ENCODE data around the gene EEF1AKMT4.

EEF1AKMT4 gene

DNA sequence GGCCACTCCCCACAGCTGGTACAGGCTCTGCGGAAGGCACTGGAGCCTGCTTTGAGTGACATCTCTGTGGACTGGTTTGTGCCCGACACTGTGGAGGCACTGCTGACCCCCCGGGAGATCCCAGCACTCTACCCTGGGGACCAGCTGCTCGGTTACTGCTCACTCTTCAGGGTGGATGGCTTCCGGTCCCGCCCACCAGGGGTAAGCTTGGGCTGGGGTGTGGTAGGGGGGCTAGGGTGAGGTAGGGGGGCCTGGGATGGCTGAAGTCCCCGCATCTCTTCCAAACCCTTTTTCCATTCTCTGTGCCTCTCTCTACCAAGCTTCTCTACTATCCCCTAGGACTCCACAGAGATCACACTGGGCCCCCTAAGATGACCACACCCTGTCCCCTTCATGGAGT lies 12.3 kb upstream of the EEF1AKMT4 start:
- TF ChIP-seq, protein P1, sequence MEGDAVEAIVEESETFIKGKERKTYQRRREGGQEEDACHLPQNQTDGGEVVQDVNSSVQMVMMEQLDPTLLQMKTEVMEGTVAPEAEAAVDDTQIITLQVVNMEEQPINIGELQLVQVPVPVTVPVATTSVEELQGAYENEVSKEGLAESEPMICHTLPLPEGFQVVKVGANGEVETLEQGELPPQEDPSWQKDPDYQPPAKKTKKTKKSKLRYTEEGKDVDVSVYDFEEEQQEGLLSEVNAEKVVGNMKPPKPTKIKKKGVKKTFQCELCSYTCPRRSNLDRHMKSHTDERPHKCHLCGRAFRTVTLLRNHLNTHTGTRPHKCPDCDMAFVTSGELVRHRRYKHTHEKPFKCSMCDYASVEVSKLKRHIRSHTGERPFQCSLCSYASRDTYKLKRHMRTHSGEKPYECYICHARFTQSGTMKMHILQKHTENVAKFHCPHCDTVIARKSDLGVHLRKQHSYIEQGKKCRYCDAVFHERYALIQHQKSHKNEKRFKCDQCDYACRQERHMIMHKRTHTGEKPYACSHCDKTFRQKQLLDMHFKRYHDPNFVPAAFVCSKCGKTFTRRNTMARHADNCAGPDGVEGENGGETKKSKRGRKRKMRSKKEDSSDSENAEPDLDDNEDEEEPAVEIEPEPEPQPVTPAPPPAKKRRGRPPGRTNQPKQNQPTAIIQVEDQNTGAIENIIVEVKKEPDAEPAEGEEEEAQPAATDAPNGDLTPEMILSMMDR (IDR thresholded peaks at IDR 0.05; ENCODE audit: low read depth, low read length): no peak
- H3K36me3 ChIP-seq: peaks cover 2% of the 10 kb centered on the region
- H3K27ac ChIP-seq: peak overlapping the region; percentile 59; the same call in 1 of the 2 replicates
- DNase-seq: no peak
- no peaks in the 10 kb centered on the region for H3K9me3 ChIP-seq (ENCODE audit: severe bottlenecking)
- no peak overlapping the region for H3K4me3 ChIP-seq (ENCODE audit: low read depth, low read length)
- no peaks in the 10 kb centered on the region for H3K27me3 ChIP-seq (ENCODE audit: insufficient read depth, low read depth, severe bottlenecking)

DNA sequence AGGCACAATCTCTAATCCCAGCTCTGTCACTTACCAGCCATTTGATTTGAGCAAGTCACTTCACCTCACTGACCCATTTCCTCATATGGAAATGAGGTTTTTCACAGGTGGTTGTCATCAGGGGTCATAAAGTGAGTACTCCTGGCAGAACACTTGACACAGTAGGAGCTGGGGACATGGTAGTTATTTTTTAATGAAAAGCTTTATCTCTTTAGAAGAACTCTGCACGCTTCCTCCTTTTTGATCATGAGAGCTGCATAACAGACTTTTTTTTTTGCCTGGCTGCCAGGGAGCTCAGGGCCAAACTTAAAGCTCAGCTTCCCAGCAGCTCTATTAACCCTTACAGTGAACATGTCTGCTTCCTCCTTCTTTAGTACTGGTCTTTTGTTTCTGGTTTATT lies 11.7 kb upstream of the EEF1AKMT4 start:
- TF ChIP-seq, protein P1 (IDR thresholded peaks at IDR 0.05; ENCODE audit: low read depth, low read length): no peak
- no peaks in the 10 kb centered on the region for H3K27me3 ChIP-seq (ENCODE audit: insufficient read depth, low read depth, severe bottlenecking)
- no peaks in the 10 kb centered on the region for H3K9me3 ChIP-seq (ENCODE audit: severe bottlenecking)
- peak overlapping the region; percentile 16; the same call in 1 of the 2 replicates for H3K27ac ChIP-seq
- peaks cover 8% of the 10 kb centered on the region for H3K36me3 ChIP-seq
- no peak for DNase-seq
- no peak overlapping the region for H3K4me3 ChIP-seq (ENCODE audit: low read depth, low read length)

DNA sequence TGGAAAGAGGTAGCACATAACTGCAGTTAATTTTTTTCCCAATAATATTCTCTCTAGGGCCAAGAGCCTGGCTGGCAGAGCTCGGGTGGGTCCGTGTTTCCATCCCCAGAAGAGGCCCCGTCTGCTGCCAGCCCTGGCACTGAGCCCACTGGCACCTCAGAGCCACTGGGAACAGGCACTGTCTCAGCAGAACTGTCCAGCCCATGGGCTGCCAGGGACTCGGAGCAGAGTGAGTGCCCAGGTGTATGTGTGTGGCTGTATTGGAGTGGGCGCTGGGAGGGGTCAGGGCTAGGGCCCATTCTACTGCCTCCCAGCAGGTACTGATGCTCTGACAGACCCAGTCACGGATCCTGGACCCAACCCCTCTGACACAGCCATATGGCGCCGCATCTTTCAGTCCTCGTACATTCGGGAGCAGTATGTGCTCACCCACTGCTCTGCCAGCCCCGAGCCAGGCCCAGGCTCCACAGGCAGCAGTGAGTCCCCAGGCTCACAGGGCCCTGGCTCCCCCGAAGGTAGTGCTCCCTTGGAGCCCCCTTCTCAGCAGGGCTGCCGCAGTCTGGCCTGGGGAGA lies 11.1 kb upstream of the EEF1AKMT4 start:
- Histone ChIP-seq H3K9me3 (ENCODE audit: severe bottlenecking) (no peaks in the 10 kb centered on the region), H3K4me3 (ENCODE audit: low read depth, low read length) (no peak overlapping the region), H3K36me3 (peaks cover 14% of the 10 kb centered on the region), H3K27me3 (ENCODE audit: insufficient read depth, low read depth, severe bottlenecking) (no peaks in the 10 kb centered on the region), H3K27ac (no peak overlapping the region)
- no peak for DNase-seq
- TF ChIP-seq, protein P1 (IDR thresholded peaks at IDR 0.05; ENCODE audit: low read depth, low read length): no peak

DNA sequence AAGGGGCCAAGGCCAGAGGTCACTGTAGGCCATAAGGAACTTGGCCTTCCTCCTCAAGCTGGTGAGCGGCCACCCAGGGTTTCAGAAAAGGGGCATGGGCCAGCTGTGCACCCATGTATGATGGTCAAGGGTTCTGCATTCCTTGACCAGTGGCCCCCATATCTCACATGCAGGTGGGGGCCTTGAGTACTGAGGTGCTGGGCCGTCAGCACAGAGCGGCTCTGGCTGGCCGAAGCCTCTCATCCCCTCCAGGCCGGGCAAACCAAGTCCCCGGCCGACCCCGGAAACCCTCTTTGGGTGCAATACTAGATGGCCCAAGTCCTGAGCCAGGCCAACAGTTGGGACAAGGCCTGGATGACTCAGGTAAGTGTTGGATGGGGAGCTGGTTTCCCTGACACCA lies 10.3 kb upstream of the EEF1AKMT4 start:
- no peak for DNase-seq
- TF ChIP-seq, protein P1 (IDR thresholded peaks at IDR 0.05; ENCODE audit: low read depth, low read length): no peak

DNA sequence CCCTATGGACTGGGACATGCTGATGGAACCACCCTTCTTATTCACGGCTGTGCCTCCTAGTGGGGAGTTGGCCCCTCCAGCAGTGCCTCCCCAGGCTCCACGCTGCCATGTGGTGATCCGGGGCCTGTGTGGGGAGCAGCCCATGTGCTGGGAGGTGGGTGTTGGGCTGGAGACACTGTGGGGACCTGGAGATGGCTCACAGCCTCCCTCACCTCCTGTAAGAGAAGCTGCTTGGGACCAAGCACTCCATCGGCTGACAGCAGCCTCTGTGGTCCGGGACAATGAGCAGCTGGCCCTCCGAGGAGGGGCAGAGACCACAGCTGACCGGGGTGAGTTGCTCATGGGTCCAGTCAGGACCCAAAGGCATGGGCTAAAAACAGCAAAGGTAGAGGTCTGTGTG lies 9.8 kb upstream of the EEF1AKMT4 start:
- no peaks in the 10 kb centered on the region for H3K9me3 ChIP-seq (ENCODE audit: severe bottlenecking)
- H3K36me3 ChIP-seq: peaks cover 27% of the 10 kb centered on the region
- TF ChIP-seq, protein P1 (IDR thresholded peaks at IDR 0.05; ENCODE audit: low read depth, low read length): no peak
- no peaks in the 10 kb centered on the region for H3K27me3 ChIP-seq (ENCODE audit: insufficient read depth, low read depth, severe bottlenecking)
- H3K27ac ChIP-seq: no peak overlapping the region
- no peak for DNase-seq
- H3K4me3 ChIP-seq (ENCODE audit: low read depth, low read length): no peak overlapping the region

More for the DNA sequence above, 10.3 kb upstream of the EEF1AKMT4 start:
- Histone ChIP-seq H3K9me3 (ENCODE audit: severe bottlenecking) (no peaks in the 10 kb centered on the region), H3K27ac (no peak overlapping the region), H3K4me3 (ENCODE audit: low read depth, low read length) (no peak overlapping the region), H3K36me3 (peaks cover 22% of the 10 kb centered on the region), H3K27me3 (ENCODE audit: insufficient read depth, low read depth, severe bottlenecking) (no peaks in the 10 kb centered on the region)

All from WERI-Rb-1 (cell line).